ENCODE measurements around the gene BFAR. TPM values are rescaled to one million over a fixed set of nuclear protein-coding genes. Genes with fewer than 3 reads are reported as not detected.

The BFAR gene
- polyA plus RNA-seq, 1 experiment = 77.1 TPM

Small RNAs within 50 kb of the gene (small RNA-seq; reads per million reads assigned to genes)
- gene RN7SL274P (ENCODE audit: insufficient read length, low read depth, low replicate concordance) = not detected
- not detected for gene RNU7-125P (ENCODE audit: insufficient read length, low read depth, low replicate concordance)

Other genes starting within 250 kb of the BFAR start
- 18.5 and 31.9 TPM in 2 replicates for gene PARN, start 2.7 kb upstream of the BFAR start, polyA plus RNA-seq (2011; rRNA removed)
- gene PLA2G10, start 61.4 kb downstream of the BFAR start, polyA plus RNA-seq (2011; rRNA removed) = not detected in 2 replicates
- 1.7 and 4.4 TPM in 2 replicates for gene NPIPA3, start 70.5 kb downstream of the BFAR start, polyA plus RNA-seq (2011; rRNA removed)
- gene NPIPA2, start 109.6 kb downstream of the BFAR start, polyA plus RNA-seq (2011; rRNA removed) = 0.80 and 1.2 TPM in 2 replicates
- 139 and 156 TPM in 2 replicates for gene NOMO1, start 200.8 kb downstream of the BFAR start, polyA plus RNA-seq (2011; rRNA removed)